H1 (cell line): ENCODE results near the gene FMNL1.

Experiments used
- EP300 ChIP-seq, 2 experiments: IDR thresholded peaks; 1 replicate in 1 of 2; 2 replicates in 1 of 2; pipeline ENCODE4 v1.6.1; 2011 to 2012; ENCODE audit warnings: low read depth in 2 of 2, low read length in 2 of 2, mild to moderate bottlenecking in 2 of 2, borderline replicate concordance in 1 of 2, inconsistent platforms in 1 of 2, moderate library complexity in 1 of 2
- EZH2 ChIP-seq: fragments of 200-600 bp; sonication (generic); IDR thresholded peaks from 2 replicates; pipeline ENCODE4 v1.7.1; 2012; ENCODE audit warnings: low read depth, mild to moderate bottlenecking, moderate library complexity, low read length, inconsistent platforms; ENCODE audit not compliant: severe bottlenecking
- GTF2F1 ChIP-seq: IDR thresholded peaks from 2 replicates; pipeline ENCODE4 v1.6.1; 2012; ENCODE audit warnings: low read depth, low read length, improper control_type of control experiment, borderline replicate concordance
- HDAC2 ChIP-seq, 2 experiments: fragments of 300-600 bp in 1 of 2; sonication (generic) in 1 of 2; IDR thresholded peaks; 2 replicates each; pipeline ENCODE4 v1.6.1; 2011 to 2012; ENCODE audit warnings: low read depth in 2 of 2, low read length in 2 of 2, mild to moderate bottlenecking in 2 of 2, moderate library complexity in 2 of 2, borderline replicate concordance in 1 of 2, inconsistent platforms in 1 of 2
- POLR2A ChIP-seq, 2 experiments: IDR thresholded peaks; 1 replicate in 1 of 2; 2 replicates in 1 of 2; pipeline ENCODE4 v1.6.1; 2011; ENCODE audit warnings: low read depth in 2 of 2, low read length in 2 of 2, mild to moderate bottlenecking in 2 of 2; ENCODE audit errors: control extremely low read depth in 1 of 2
- RFX5 ChIP-seq: IDR thresholded peaks from 2 replicates; pipeline ENCODE4 v1.6.1; 2011; ENCODE audit warnings: low read depth, low read length, improper control_type of control experiment, borderline replicate concordance
- TAF1 ChIP-seq: IDR thresholded peaks from 2 replicates; pipeline ENCODE4 v1.6.1; 2011; ENCODE audit warnings: mild to moderate bottlenecking, low read depth, low read length
- TF ChIP-seq, protein P1 (sequence below), 3 experiments: IDR thresholded peaks; 1 replicate in 2 of 3; 2 replicates in 1 of 3; pipeline versions ENCODE4 v1.5.1 to v1.6.1; 2011; ENCODE audit warnings: low read length in 3 of 3, mild to moderate bottlenecking in 3 of 3, inconsistent platforms in 2 of 3, low read depth in 1 of 3, moderate library complexity in 1 of 3; ENCODE audit not compliant: insufficient read depth in 1 of 3; ENCODE audit errors: control extremely low read depth in 1 of 3

GRCh38 chr17:45232514-45233422, 11.1 kb downstream of the FMNL1 start:
- no peak for TF ChIP-seq HDAC2 (IDR thresholded peaks at IDR 0.05; ENCODE audit: borderline replicate concordance in 1 of 2, low read depth in 2 of 2, low read length in 2 of 2)
- TF ChIP-seq, protein P1, sequence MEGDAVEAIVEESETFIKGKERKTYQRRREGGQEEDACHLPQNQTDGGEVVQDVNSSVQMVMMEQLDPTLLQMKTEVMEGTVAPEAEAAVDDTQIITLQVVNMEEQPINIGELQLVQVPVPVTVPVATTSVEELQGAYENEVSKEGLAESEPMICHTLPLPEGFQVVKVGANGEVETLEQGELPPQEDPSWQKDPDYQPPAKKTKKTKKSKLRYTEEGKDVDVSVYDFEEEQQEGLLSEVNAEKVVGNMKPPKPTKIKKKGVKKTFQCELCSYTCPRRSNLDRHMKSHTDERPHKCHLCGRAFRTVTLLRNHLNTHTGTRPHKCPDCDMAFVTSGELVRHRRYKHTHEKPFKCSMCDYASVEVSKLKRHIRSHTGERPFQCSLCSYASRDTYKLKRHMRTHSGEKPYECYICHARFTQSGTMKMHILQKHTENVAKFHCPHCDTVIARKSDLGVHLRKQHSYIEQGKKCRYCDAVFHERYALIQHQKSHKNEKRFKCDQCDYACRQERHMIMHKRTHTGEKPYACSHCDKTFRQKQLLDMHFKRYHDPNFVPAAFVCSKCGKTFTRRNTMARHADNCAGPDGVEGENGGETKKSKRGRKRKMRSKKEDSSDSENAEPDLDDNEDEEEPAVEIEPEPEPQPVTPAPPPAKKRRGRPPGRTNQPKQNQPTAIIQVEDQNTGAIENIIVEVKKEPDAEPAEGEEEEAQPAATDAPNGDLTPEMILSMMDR (IDR thresholded peaks at IDR 0.05; ENCODE audit: control extremely low read depth in 1 of 3, insufficient read depth in 1 of 3, low read depth in 1 of 3, low read length in 3 of 3): no peak
- no peak for TF ChIP-seq EZH2
- TF ChIP-seq GTF2F1: no peak
- TF ChIP-seq POLR2A (IDR thresholded peaks at IDR 0.05; ENCODE audit: control extremely low read depth in 1 of 2, low read depth in 2 of 2, low read length in 2 of 2): no peak
- no peak for TF ChIP-seq TAF1
- no peak for TF ChIP-seq EP300 (IDR thresholded peaks at IDR 0.05; ENCODE audit: borderline replicate concordance in 1 of 2, low read depth in 2 of 2, low read length in 2 of 2)
- TF ChIP-seq RFX5: no peak
